IMR-90 (cell line): ENCODE data around the gene AGBL3. TPM values are rescaled to one million over a fixed set of nuclear protein-coding genes. Genes with fewer than 3 reads are reported as not detected.

Experiments used
- ATAC-seq: fragments of 200-7000 bp; cut with Tn5 transposase; 2 replicates; pipeline ENCODE4 v1.9.1; 2020; ENCODE audit warnings: low read depth, mild to moderate bottlenecking, moderate library complexity
- BruUV-seq: library from RNA; stranded (reverse); fragments of 400-500 nt; replicated peaks from 2 replicates; lab custom pipeline; 2021; lab: Mats Ljungman, UMichigan
- CTCF ChIA-PET: fragments of 300-600 bp; formaldehyde crosslinking; extraction: SDS; loops from one replicate; lab custom pipeline; 2021; ENCODE audit warnings: antibody characterized with exemption; lab: Yijun Ruan, JAX
- POLR2A ChIA-PET: fragments of 300-600 bp; sonication (Branson Sonifier 250); formaldehyde crosslinking; loops from one replicate; lab custom pipeline; 2022; ENCODE audit warnings: antibody characterized with exemption; ENCODE audit not compliant: unreplicated experiment; lab: Charles Lee
- DNase-seq: peaks from one replicate; pipeline ENCODE4 v3.0.0; 2013
- H2AFZ ChIP-seq: replicated peaks from 2 replicates; pipeline ENCODE3; 2013; ENCODE audit warnings: low read length, mild to moderate bottlenecking; ENCODE audit not compliant: poor library complexity
- H2AK5ac ChIP-seq: 2 replicates; pipeline ENCODE4 v1.6.1; 2013; ENCODE audit warnings: low read depth, low read length, inconsistent platforms
- H2AK9ac ChIP-seq: replicated peaks from 2 replicates; pipeline ENCODE3; 2013; ENCODE audit warnings: mild to moderate bottlenecking, low read depth, low read length, moderate library complexity; ENCODE audit not compliant: poor library complexity
- H2BK120ac ChIP-seq: 2 replicates; pipeline ENCODE4 v1.6.1; 2013; ENCODE audit warnings: low read depth, low read length, inconsistent platforms
- H2BK15ac ChIP-seq: 3 replicates; pipeline ENCODE4 v1.6.1; 2013; ENCODE audit warnings: low read depth, low read length, inconsistent platforms
- H2BK20ac ChIP-seq: 2 replicates; pipeline ENCODE4 v1.6.1; 2013; ENCODE audit warnings: low read depth, mild to moderate bottlenecking, inconsistent platforms, low read length, moderate library complexity
- H2BK5ac ChIP-seq: 2 replicates; pipeline ENCODE4 v1.6.1; 2013; ENCODE audit warnings: mild to moderate bottlenecking, low read depth, low read length, inconsistent platforms; ENCODE audit not compliant: poor library complexity, severe bottlenecking
- H3K14ac ChIP-seq: replicated peaks from 2 replicates; pipeline ENCODE4 v1.6.1; 2013; ENCODE audit warnings: low read depth, low read length, inconsistent platforms
- H3K18ac ChIP-seq: 2 replicates; pipeline ENCODE4 v1.6.1; 2013; ENCODE audit warnings: low read depth, low read length, control low read depth
- H3K23ac ChIP-seq: 2 replicates; pipeline ENCODE4 v1.6.1; 2013; ENCODE audit warnings: low read depth, low read length, inconsistent platforms
- H3K27ac ChIP-seq: 2 replicates; pipeline ENCODE4 v1.5.1; 2013; ENCODE audit warnings: mild to moderate bottlenecking, control low read depth, low read length; ENCODE audit not compliant: insufficient read depth
- H3K27me3 ChIP-seq: 2 replicates; pipeline ENCODE4 v1.6.1; 2013; ENCODE audit warnings: low read length; ENCODE audit not compliant: control insufficient read depth, insufficient read depth
- H3K36me3 ChIP-seq: 2 replicates; pipeline ENCODE4 v1.6.1; 2013; ENCODE audit warnings: low read length, mixed read lengths; ENCODE audit not compliant: control insufficient read depth, insufficient read depth
- H3K4ac ChIP-seq: 2 replicates; pipeline ENCODE4 v1.6.1; 2013; ENCODE audit warnings: low read depth, low read length, inconsistent platforms
- H3K4me1 ChIP-seq: 2 replicates; pipeline ENCODE4 v1.6.1; 2013; ENCODE audit warnings: low read length, mixed read lengths; ENCODE audit not compliant: control insufficient read depth, insufficient read depth
- H3K4me2 ChIP-seq: 2 replicates; pipeline ENCODE4 v1.6.1; 2013; ENCODE audit warnings: low read depth, mild to moderate bottlenecking, control low read depth, low read length, moderate library complexity
- H3K4me3 ChIP-seq: 2 replicates; pipeline ENCODE4 v1.5.1; 2013; ENCODE audit warnings: low read depth, mild to moderate bottlenecking, control low read depth, low read length, moderate library complexity; ENCODE audit not compliant: insufficient read depth
- H3K56ac ChIP-seq: 2 replicates; pipeline ENCODE4 v1.6.1; 2013; ENCODE audit warnings: low read length, inconsistent platforms; ENCODE audit not compliant: insufficient read depth; ENCODE audit errors: extremely low read depth
- H3K79me1 ChIP-seq, 2 experiments: 2 replicates each; pipeline ENCODE4 v1.6.1; 2013; ENCODE audit warnings: low read length in 2 of 2, inconsistent platforms in 1 of 2, low read depth in 1 of 2
- H3K9ac ChIP-seq: 2 replicates; pipeline ENCODE4 v1.6.1; 2013; ENCODE audit warnings: low read depth, low read length, control low read depth
- H3K9me1 ChIP-seq: 2 replicates; pipeline ENCODE4 v1.6.1; 2013; ENCODE audit warnings: low read length, inconsistent platforms; ENCODE audit not compliant: insufficient read depth
- H3K9me3 ChIP-seq: 2 replicates; pipeline ENCODE4 v1.6.1; 2013; ENCODE audit warnings: low read length; ENCODE audit not compliant: control insufficient read depth, insufficient read depth
- H4K20me1 ChIP-seq: 2 replicates; pipeline ENCODE4 v1.6.1; 2013; ENCODE audit warnings: low read length, inconsistent platforms; ENCODE audit not compliant: insufficient read depth
- H4K5ac ChIP-seq: 2 replicates; pipeline ENCODE4 v1.6.1; 2013; ENCODE audit warnings: mild to moderate bottlenecking, low read depth, low read length, control low read depth
- H4K8ac ChIP-seq, 2 experiments: 2 replicates each; pipeline ENCODE4 v1.6.1; 2013; ENCODE audit warnings: low read depth in 2 of 2, low read length in 2 of 2, control low read depth in 1 of 2, inconsistent platforms in 1 of 2
- H4K91ac ChIP-seq: 2 replicates; pipeline ENCODE4 v1.6.1; 2013; ENCODE audit warnings: low read depth, low read length, inconsistent platforms; ENCODE audit not compliant: insufficient read depth
- CEBPB ChIP-seq: IDR thresholded peaks from 2 replicates; pipeline ENCODE4 v1.6.1; 2012; ENCODE audit warnings: low read depth, low read length, improper control_type of control experiment
- MAFK ChIP-seq: IDR thresholded peaks from 2 replicates; pipeline ENCODE4 v1.6.1; 2012; ENCODE audit warnings: low read depth, low read length, improper control_type of control experiment
- MAZ ChIP-seq: IDR thresholded peaks from 2 replicates; pipeline ENCODE4 v1.6.1; 2012; ENCODE audit warnings: low read depth, mild to moderate bottlenecking, low read length, improper control_type of control experiment, moderate library complexity, borderline replicate concordance
- NFE2L2 ChIP-seq: fragments of 150-350 bp; IDR thresholded peaks from 2 replicates; pipeline ENCODE4 v1.6.1; 2016; ENCODE audit warnings: low read depth, mild to moderate bottlenecking, low read length
- RAD21 ChIP-seq: IDR thresholded peaks from 2 replicates; pipeline ENCODE4 v1.6.1; 2012; ENCODE audit warnings: low read length, improper control_type of control experiment
- RCOR1 ChIP-seq: IDR thresholded peaks from 2 replicates; pipeline ENCODE4 v1.6.1; 2012; ENCODE audit warnings: mild to moderate bottlenecking, low read length, improper control_type of control experiment; ENCODE audit not compliant: insufficient replicate concordance
- SMC3 ChIP-seq: fragments of 150-350 bp; IDR thresholded peaks from 2 replicates; pipeline ENCODE4 v1.6.1; 2016; ENCODE audit warnings: low read depth, mild to moderate bottlenecking, antibody characterized with exemption, low read length, moderate library complexity
- USF2 ChIP-seq: fragments of 150-350 bp; IDR thresholded peaks from 2 replicates; pipeline ENCODE4 v1.6.1; 2017; ENCODE audit warnings: mild to moderate bottlenecking, antibody characterized with exemption, low read length, low read depth
- WGBS, 2 experiments: methylation state at CpG; one replicate each; pipeline versions ENCODE4 v1.1.5 to v1.1.7; 2013; ENCODE audit warnings: missing lambda C conversion rate in 2 of 2; ENCODE audit not compliant: insufficient read length in 1 of 2; ENCODE audit errors: extremely low coverage in 2 of 2; 5-methylcytosine and 5-hydroxymethylcytosine counted together
- dilution Hi-C: fragments of 300-500 bp; cut with HindIII; formaldehyde crosslinking; loops from one replicate; pipeline ENCODE4 v1.14.3; 2018; ENCODE audit warnings: low sequenced_read_pairs; ENCODE audit not compliant: unreplicated experiment
- in situ Hi-C: fragments of 300-500 bp; cut with MboI; formaldehyde crosslinking; loops from 3 replicates; pipeline ENCODE4 v1.14.3; 2019; ENCODE audit warnings: low sequenced_read_pairs, inconsistent platforms, mixed read lengths
- intact Hi-C: fragments of 100-400 bp; cut with micrococcal nuclease; formaldehyde crosslinking; loops from 2 replicates; pipeline ENCODE4 v1.10.0; 2022
- polyA plus RNA-seq, 3 experiments: library from polyadenylated mRNA; depleted of rRNA; stranded (reverse); fragments of >200 nt; gene quantifications; 2 replicates each; pipeline ENCODE4 v1.2.3, GENCODE V29; 2012; ENCODE audit warnings: low replicate concordance in 1 of 3
- total RNA-seq: library from RNA; depleted of rRNA; stranded (reverse); fragments of >200 nt; gene quantifications from 2 replicates; pipeline ENCODE4 v1.2.3, GENCODE V29; 2012
- TF ChIP-seq, protein P1 (sequence below): fragments of 150-350 bp; IDR thresholded peaks from 2 replicates; pipeline ENCODE4 v1.6.1; 2016; ENCODE audit warnings: low read depth, mild to moderate bottlenecking, low read length, moderate library complexity, borderline replicate concordance
- TF ChIP-seq, protein P2 (sequence below): conservative IDR thresholded peaks from 2 replicates; pipeline ENCODE4 v1.5.1; 2012; ENCODE audit warnings: mild to moderate bottlenecking, low read depth, low read length, improper control_type of control experiment

Gene AGBL3
- total and polyA plus RNA-seq, 2 of the 4 experiments (the other 2 are of a cell fraction): 0.18 to 0.65 TPM

GRCh38 chr7:135147899-135148721 lies 161.8 kb downstream of the AGBL3 start, which contains the start of gene TMEM140:
Gene TMEM140 (plus strand): TSS chr7:135148072. CDS start chr7:135164442, 16,370 bp downstream.
- BruUV-seq: no TSS peak
- dilution Hi-C loops: no loop called here

More at GRCh38 chr7:135147899-135148721, 161.8 kb downstream of the AGBL3 start, which contains the start of gene TMEM140:
- Histone ChIP-seq H4K20me1 (no peaks in the 10 kb centered on the region), H2BK15ac (peak within 1 kb of the TSS; percentile 3; the same call in 1 of the 3 replicates), H3K9me1 (peaks cover 7% of the 10 kb centered on the region), H3K79me1 (no peaks in the 10 kb centered on the region; a peak in 1 of 4 replicates), H3K4me3 (peak within 1 kb of the TSS; percentile 38), H3K4ac (peak within 1 kb of the TSS; percentile 86), H2BK20ac (peak within 1 kb of the TSS; percentile 88), H3K27me3 (no peaks in the 10 kb centered on the region), H3K9me3 (no peaks in the 10 kb centered on the region), H3K4me1 (peaks cover 4% of the 10 kb centered on the region; the same call in 1 of the 2 replicates), H2BK120ac (peak within 1 kb of the TSS; percentile 89), H3K27ac (peak within 1 kb of the TSS; percentile 88), H2AFZ (peak within 1 kb of the TSS; percentile 94), H2AK9ac (peak within 1 kb of the TSS; percentile 45), H3K36me3 (no peaks in the 10 kb centered on the region), H3K18ac (peak within 1 kb of the TSS; percentile 78), H2AK5ac (no peak within 1 kb of the TSS), H3K4me2 (peak within 1 kb of the TSS; percentile 92), H4K8ac (peak within 1 kb of the TSS; percentile 8 to 93; a peak in 3 of 4 replicates), H3K56ac (peak within 1 kb of the TSS; percentile 46; the same call in 1 of the 2 replicates), H3K23ac (peak within 1 kb of the TSS; percentile 94), H4K5ac (peak within 1 kb of the TSS; percentile 88), H2BK5ac (peak within 1 kb of the TSS; percentile 74), H3K14ac (peak within 1 kb of the TSS; percentile 83), H3K9ac (peak within 1 kb of the TSS; percentile 81), H4K91ac (peak within 1 kb of the TSS; percentile 65)
- peak; percentile 64 for DNase-seq
- ChIA-PET CTCF (interaction anchor here (1.0 kb wide), 1 partner anchor 13 kb away, joined by 3 read pairs; no protein-coding TSS in a partner anchor), POLR2A (interaction anchor here (1.2 kb wide), 1 partner anchor 162 kb away, joined by 3 read pairs; the partner anchor contains the start of gene AGBL3)
- WGBS, 2 experiments: 47% methylated on average over 4 of the region's 13 CpGs; no CpG with 5 or more reads in 1 of the 2 experiments
- TF ChIP-seq, protein P1, sequence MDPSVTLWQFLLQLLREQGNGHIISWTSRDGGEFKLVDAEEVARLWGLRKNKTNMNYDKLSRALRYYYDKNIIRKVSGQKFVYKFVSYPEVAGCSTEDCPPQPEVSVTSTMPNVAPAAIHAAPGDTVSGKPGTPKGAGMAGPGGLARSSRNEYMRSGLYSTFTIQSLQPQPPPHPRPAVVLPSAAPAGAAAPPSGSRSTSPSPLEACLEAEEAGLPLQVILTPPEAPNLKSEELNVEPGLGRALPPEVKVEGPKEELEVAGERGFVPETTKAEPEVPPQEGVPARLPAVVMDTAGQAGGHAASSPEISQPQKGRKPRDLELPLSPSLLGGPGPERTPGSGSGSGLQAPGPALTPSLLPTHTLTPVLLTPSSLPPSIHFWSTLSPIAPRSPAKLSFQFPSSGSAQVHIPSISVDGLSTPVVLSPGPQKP: no peak
- TF ChIP-seq NFE2L2 (peak; percentile 42; the same call in 1 of the 2 replicates), SMC3 (no peak), USF2 (0 out of 2 replicates have a peak, but pooled peaks have one; percentile 14), MAFK (no peak), CEBPB (peak; percentile 52; the same call in 1 of the 2 replicates), MAZ (no peak), RCOR1 (no peak), RAD21 (no peak)
- TF ChIP-seq, protein P2, sequence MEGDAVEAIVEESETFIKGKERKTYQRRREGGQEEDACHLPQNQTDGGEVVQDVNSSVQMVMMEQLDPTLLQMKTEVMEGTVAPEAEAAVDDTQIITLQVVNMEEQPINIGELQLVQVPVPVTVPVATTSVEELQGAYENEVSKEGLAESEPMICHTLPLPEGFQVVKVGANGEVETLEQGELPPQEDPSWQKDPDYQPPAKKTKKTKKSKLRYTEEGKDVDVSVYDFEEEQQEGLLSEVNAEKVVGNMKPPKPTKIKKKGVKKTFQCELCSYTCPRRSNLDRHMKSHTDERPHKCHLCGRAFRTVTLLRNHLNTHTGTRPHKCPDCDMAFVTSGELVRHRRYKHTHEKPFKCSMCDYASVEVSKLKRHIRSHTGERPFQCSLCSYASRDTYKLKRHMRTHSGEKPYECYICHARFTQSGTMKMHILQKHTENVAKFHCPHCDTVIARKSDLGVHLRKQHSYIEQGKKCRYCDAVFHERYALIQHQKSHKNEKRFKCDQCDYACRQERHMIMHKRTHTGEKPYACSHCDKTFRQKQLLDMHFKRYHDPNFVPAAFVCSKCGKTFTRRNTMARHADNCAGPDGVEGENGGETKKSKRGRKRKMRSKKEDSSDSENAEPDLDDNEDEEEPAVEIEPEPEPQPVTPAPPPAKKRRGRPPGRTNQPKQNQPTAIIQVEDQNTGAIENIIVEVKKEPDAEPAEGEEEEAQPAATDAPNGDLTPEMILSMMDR: no peak
- ATAC-seq: peak; percentile 82
- in situ Hi-C loops (no loop called here), intact Hi-C loops (loop anchor here (1.0 kb wide), 1 partner anchor 45 kb away; no protein-coding TSS in a partner anchor)
